Nephron (organoid): ENCODE results near the gene TMCO5A.

Source experiments
- H3K27ac Mint-ChIP-seq, 3 experiments: 2 replicates each; pipeline ENCODE4 v1.8.0; 2020; ENCODE audit warnings: mixed read lengths in 3 of 3, mild to moderate bottlenecking in 2 of 3, moderate library complexity in 1 of 3
- H3K27me3 Mint-ChIP-seq: 2 replicates; pipeline ENCODE4 v1.8.0; 2021; ENCODE audit warnings: low read depth, mild to moderate bottlenecking, moderate library complexity, mixed read lengths
- H3K36me3 Mint-ChIP-seq: 2 replicates; pipeline ENCODE4 v1.8.0; 2020; ENCODE audit warnings: low read depth, mixed read lengths
- H3K4me1 Mint-ChIP-seq: 2 replicates; pipeline ENCODE4 v1.8.0; 2020; ENCODE audit warnings: mixed read lengths
- H3K4me3 Mint-ChIP-seq, 3 experiments: 2 replicates each; pipeline ENCODE4 v1.8.0; 2020; ENCODE audit warnings: mild to moderate bottlenecking in 3 of 3, mixed read lengths in 3 of 3, moderate library complexity in 2 of 3
- H3K9me3 Mint-ChIP-seq: 2 replicates; pipeline ENCODE4 v1.8.0; 2020; ENCODE audit warnings: mixed read lengths
- CTCF ChIP-seq, 3 experiments: fragments of 200-600 bp; sonication (generic); IDR thresholded peaks; one replicate each; pipeline ENCODE4 v1.5.0; 2021; ENCODE audit warnings: antibody characterized with exemption in 3 of 3; ENCODE audit not compliant: unreplicated experiment in 3 of 3

Gene TMCO5A

GRCh38 chr15:37978231-37978630 is 43.8 kb downstream of the TMCO5A start:
- no peak for TF ChIP-seq CTCF (IDR thresholded peaks at IDR 0.05; ENCODE audit: unreplicated experiment in 3 of 3)
- peaks cover 27% of the 10 kb centered on the region for H3K4me1 Mint-ChIP-seq
- H3K27ac Mint-ChIP-seq: no peak overlapping the region
- no peaks in the 10 kb centered on the region for H3K36me3 Mint-ChIP-seq
- no peaks in the 10 kb centered on the region for H3K27me3 Mint-ChIP-seq
- H3K4me3 Mint-ChIP-seq: no peak overlapping the region
- peaks cover 21% of the 10 kb centered on the region for H3K9me3 Mint-ChIP-seq

DNA sequence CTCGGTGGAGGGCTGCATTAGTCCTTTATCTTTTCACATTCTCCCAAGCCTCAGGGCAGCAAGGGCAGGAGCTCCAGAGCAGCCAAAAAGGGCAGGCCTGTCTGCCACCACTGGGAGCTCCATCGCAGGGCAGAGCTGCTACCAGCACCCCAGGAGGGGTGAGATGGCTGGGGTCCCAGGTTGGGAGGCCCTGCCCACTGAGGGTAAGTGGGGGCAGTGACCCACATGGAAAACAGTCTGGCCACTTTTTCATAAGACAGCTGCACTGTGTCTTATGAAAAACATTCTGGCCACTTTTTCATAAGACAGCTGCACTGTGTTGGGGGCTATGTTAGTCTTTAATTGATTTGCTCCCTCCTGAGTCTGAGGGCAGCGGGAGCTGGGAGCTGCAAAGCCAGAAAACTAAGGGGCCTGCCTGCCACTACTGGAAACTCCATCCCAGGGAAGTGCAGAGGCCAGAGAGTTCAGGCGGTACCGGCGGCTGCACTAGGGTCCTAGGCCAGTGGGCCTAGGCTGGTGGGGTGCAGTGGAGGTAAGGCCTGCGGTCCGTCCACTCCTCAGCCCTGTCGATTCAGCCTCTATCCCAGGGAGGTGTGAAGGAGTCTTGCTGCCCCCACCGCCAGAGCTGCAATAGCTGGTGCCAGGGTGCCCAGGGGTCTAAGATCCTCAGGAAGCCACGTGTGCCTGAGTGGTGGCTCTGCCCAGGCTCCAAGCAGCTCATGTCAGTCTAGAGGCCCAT is 45.4 kb downstream of the TMCO5A start:
- Mint-ChIP-seq H3K4me1 (peaks cover 27% of the 10 kb centered on the region), H3K4me3 (no peak overlapping the region), H3K27ac (peak overlapping the region; percentile 51 to 56 (median 55)), H3K27me3 (no peaks in the 10 kb centered on the region), H3K36me3 (no peaks in the 10 kb centered on the region), H3K9me3 (peaks cover 9% of the 10 kb centered on the region)
- no peak for TF ChIP-seq CTCF (IDR thresholded peaks at IDR 0.05; ENCODE audit: unreplicated experiment in 3 of 3)

DNA sequence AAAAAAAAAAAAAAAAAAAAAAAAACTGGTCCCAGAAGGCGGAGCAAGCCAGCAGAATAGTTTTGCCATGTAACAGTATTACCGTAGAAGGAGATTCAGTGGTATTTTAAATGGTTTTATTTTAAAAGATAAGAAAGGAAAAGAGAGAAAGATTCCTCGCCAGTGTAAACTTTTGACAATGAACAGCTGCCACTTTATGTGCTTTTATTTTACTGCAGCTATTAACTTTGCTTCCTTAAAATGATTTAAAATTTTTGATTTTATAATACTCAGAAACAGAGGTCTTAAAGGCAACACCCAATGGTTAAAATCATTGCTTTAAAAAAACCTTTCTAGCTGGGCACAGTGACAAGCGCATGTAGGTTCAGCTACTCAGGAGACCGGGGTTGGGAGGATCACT is 46.8 kb downstream of the TMCO5A start:
- TF ChIP-seq CTCF (IDR thresholded peaks at IDR 0.05; ENCODE audit: unreplicated experiment in 3 of 3): no peak
- Mint-ChIP-seq H3K27me3 (no peaks in the 10 kb centered on the region), H3K27ac (peak overlapping the region; percentile 27 to 85 (median 78)), H3K9me3 (peaks cover 9% of the 10 kb centered on the region), H3K36me3 (no peaks in the 10 kb centered on the region), H3K4me3 (no peak overlapping the region), H3K4me1 (peaks cover 27% of the 10 kb centered on the region)

DNA sequence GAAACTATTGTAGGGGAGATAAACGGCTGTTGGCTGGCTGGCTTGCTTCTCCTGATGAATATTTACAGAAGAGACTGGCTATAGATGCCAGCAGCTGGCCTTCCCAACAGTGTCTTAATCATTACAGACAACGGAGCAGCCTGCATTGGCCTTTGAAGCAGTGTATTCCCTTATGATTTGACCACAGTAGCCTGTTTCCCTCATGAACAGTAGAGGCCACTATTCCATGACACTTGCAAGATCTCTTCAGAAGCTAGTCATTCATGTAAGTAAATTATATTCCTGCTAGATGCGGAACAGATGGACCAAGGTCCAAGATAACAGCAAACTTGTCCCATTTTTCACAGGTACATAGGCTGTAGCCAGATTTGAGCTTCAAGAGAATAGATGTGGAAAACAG is 47.3 kb downstream of the TMCO5A start:
- Mint-ChIP-seq H3K4me1 (peaks cover 27% of the 10 kb centered on the region), H3K4me3 (no peak overlapping the region), H3K27ac (peak overlapping the region; percentile 27 to 85 (median 78)), H3K36me3 (no peaks in the 10 kb centered on the region), H3K9me3 (peaks cover 5% of the 10 kb centered on the region), H3K27me3 (no peaks in the 10 kb centered on the region)
- TF ChIP-seq CTCF (IDR thresholded peaks at IDR 0.05; ENCODE audit: unreplicated experiment in 3 of 3): peak; percentile 33 to 43 (median 38)

GRCh38 chr15:37984368-37984767 is 49.9 kb downstream of the TMCO5A start:
- H3K27ac Mint-ChIP-seq: no peak overlapping the region

More at GRCh38 chr15:37984368-37984767, 49.9 kb downstream of the TMCO5A start:
- Mint-ChIP-seq H3K4me3 (no peak overlapping the region), H3K9me3 (peaks cover 9% of the 10 kb centered on the region), H3K4me1 (peaks cover 25% of the 10 kb centered on the region), H3K36me3 (no peaks in the 10 kb centered on the region), H3K27me3 (no peaks in the 10 kb centered on the region)
- TF ChIP-seq CTCF (IDR thresholded peaks at IDR 0.05; ENCODE audit: unreplicated experiment in 3 of 3): no peak
